PC-3 (cell line): ENCODE results near the gene OR51S1.

Experiments
- CTCF ChIP-seq: fragments of 300-600 bp; sonication (generic); conservative IDR thresholded peaks from 2 replicates; pipeline ENCODE4 v1.5.1; 2017; ENCODE audit warnings: antibody characterized with exemption, low read depth, mild to moderate bottlenecking, low read length
- EZH2 ChIP-seq: fragments of 300-600 bp; sonication (generic); IDR thresholded peaks from one replicate; pipeline ENCODE4 v1.6.1; 2017; ENCODE audit warnings: antibody characterized with exemption, mild to moderate bottlenecking, low read length; ENCODE audit not compliant: unreplicated experiment
- EZH2phosphoT487 ChIP-seq: fragments of 300-600 bp; sonication (generic); IDR thresholded peaks from 2 replicates; pipeline ENCODE4 v1.6.1; 2018; ENCODE audit warnings: mild to moderate bottlenecking, antibody characterized with exemption, low read length, borderline replicate concordance

GRCh38 chr11:4804280-4804679, 44.7 kb downstream of the OR51S1 start, which contains the start of gene OR52R1:
- no peak for TF ChIP-seq CTCF
- TF ChIP-seq EZH2 = no peak
- no peak for TF ChIP-seq EZH2phosphoT487
